ENCODE data around the gene FNDC8. TPM values are rescaled to one million over a fixed set of nuclear protein-coding genes. Genes with fewer than 3 reads are reported as not detected.
"Not testable (repeated sequence)": the region's sequence is repeated elsewhere in the genome, so short reads cannot be mapped to it uniquely, and the experiment has no call there.

FNDC8 gene
- total RNA-seq, 2 experiments from 2014 or later = not detected

GRCh38 chr17:35095741-35096140, 25.7 kb upstream of the FNDC8 start:
- Mint-ChIP-seq H3K27me3 (ENCODE audit: low read depth) (no peaks in the 10 kb centered on the region), H3K4me3 (no peak overlapping the region), H3K27ac (no peak overlapping the region), H3K4me1 (ENCODE audit: low read depth) (peaks cover 7% of the 10 kb centered on the region), H3K9me3 (ENCODE audit: insufficient read depth) (no peaks in the 10 kb centered on the region), H3K36me3 (ENCODE audit: low read depth) (peaks cover 26% of the 10 kb centered on the region)
- DNase-seq (no peak), ATAC-seq (no peak)
- ChIA-PET POLR2A (no interaction called here), CTCF (interaction anchor here (0.5 to 5.3 kb wide), 5 partner anchors 16 to 709 kb away, joined by 3 to 23 read pairs (median 3); partner anchors contain the start of gene RAD51D)

- Mint-ChIP-seq H3K36me3 (ENCODE audit: low read depth) (peaks cover 38% of the 10 kb centered on the region), H3K27ac (no peak overlapping the region), H3K9me3 (ENCODE audit: insufficient read depth) (no peaks in the 10 kb centered on the region), H3K27me3 (ENCODE audit: low read depth) (no peaks in the 10 kb centered on the region), H3K4me1 (ENCODE audit: low read depth) (peaks cover 5% of the 10 kb centered on the region), H3K4me3 (no peak overlapping the region)
- no peak for DNase-seq
- ATAC-seq = no peak
- ChIA-PET CTCF (interaction anchor here (0.7 to 1.5 kb wide), 3 partner anchors 8 to 99 kb away, joined by 3 to 5 read pairs (median 3); no protein-coding TSS in a partner anchor), POLR2A (interaction anchor here (1.1 kb wide), 1 partner anchor 108 kb away, joined by 3 read pairs; no protein-coding TSS in a partner anchor)
Observed at GRCh38 chr17:35097776-35098175, 23.6 kb upstream of the FNDC8 start.

GRCh38 chr17:35099908-35100307, 21.5 kb upstream of the FNDC8 start:
- ATAC-seq (no peak), DNase-seq (no peak)
- H3K27me3 Mint-ChIP-seq (ENCODE audit: low read depth) = no peaks in the 10 kb centered on the region
- no peaks in the 10 kb centered on the region for H3K9me3 Mint-ChIP-seq (ENCODE audit: insufficient read depth)
- H3K4me3 Mint-ChIP-seq = no peak overlapping the region
- ChIA-PET CTCF (no interaction called here), POLR2A (no interaction called here)
- H3K4me1 Mint-ChIP-seq (ENCODE audit: low read depth) = peaks cover 5% of the 10 kb centered on the region
- no peak overlapping the region for H3K27ac Mint-ChIP-seq
- H3K36me3 Mint-ChIP-seq (ENCODE audit: low read depth) = peaks cover 39% of the 10 kb centered on the region

GRCh38 chr17:35101036-35101435, 20.4 kb upstream of the FNDC8 start:
- Mint-ChIP-seq H3K9me3 (ENCODE audit: insufficient read depth) (no peaks in the 10 kb centered on the region), H3K4me3 (no peak overlapping the region), H3K36me3 (ENCODE audit: low read depth) (peaks cover 49% of the 10 kb centered on the region), H3K27me3 (ENCODE audit: low read depth) (no peaks in the 10 kb centered on the region), H3K4me1 (ENCODE audit: low read depth) (peaks cover 5% of the 10 kb centered on the region), H3K27ac (no peak overlapping the region)
- DNase-seq (no peak), ATAC-seq (no peak)
- CTCF ChIA-PET = interaction anchor here (1.2 to 3.4 kb wide), 2 partner anchors 11 to 18 kb away, joined by 3 to 19 read pairs; partner anchors contain the start of gene RAD51D
- POLR2A ChIA-PET = no interaction called here

- DNase-seq (no peak), ATAC-seq (no peak)
- H3K27ac Mint-ChIP-seq = no peak overlapping the region
- CTCF ChIA-PET = interaction anchor here (1.9 to 3.4 kb wide), 2 partner anchors 12 to 17 kb away, joined by 11 to 19 read pairs; partner anchors contain the start of gene RAD51D
- H3K27me3 Mint-ChIP-seq (ENCODE audit: low read depth) = no peaks in the 10 kb centered on the region
- peaks cover 53% of the 10 kb centered on the region for H3K36me3 Mint-ChIP-seq (ENCODE audit: low read depth)
- H3K4me1 Mint-ChIP-seq (ENCODE audit: low read depth) = no peaks in the 10 kb centered on the region
- no peaks in the 10 kb centered on the region for H3K9me3 Mint-ChIP-seq (ENCODE audit: insufficient read depth)
- no peak overlapping the region for H3K4me3 Mint-ChIP-seq
- POLR2A ChIA-PET = no interaction called here
Observed at GRCh38 chr17:35101725-35102124, 19.7 kb upstream of the FNDC8 start.

GRCh38 chr17:35103271-35103670, 18.1 kb upstream of the FNDC8 start:
- DNase-seq (no peak), ATAC-seq (no peak)
- no peaks in the 10 kb centered on the region for H3K27me3 Mint-ChIP-seq (ENCODE audit: low read depth)
- H3K27ac Mint-ChIP-seq = no peak overlapping the region
- POLR2A ChIA-PET = interaction anchor here (0.7 kb wide), 1 partner anchor 113 kb away, joined by 3 read pairs; no protein-coding TSS in a partner anchor
- H3K9me3 Mint-ChIP-seq (ENCODE audit: insufficient read depth) = no peaks in the 10 kb centered on the region
- no peak overlapping the region for H3K4me3 Mint-ChIP-seq
- CTCF ChIA-PET = interaction anchor here (1.4 to 3.4 kb wide), 3 partner anchors 12 to 15 kb away, joined by 4 to 19 read pairs (median 11); partner anchors contain the start of gene RAD51D
- peaks cover 53% of the 10 kb centered on the region for H3K36me3 Mint-ChIP-seq (ENCODE audit: low read depth)
- no peaks in the 10 kb centered on the region for H3K4me1 Mint-ChIP-seq (ENCODE audit: low read depth)

GRCh38 chr17:35104844-35105450, 16.5 kb upstream of the FNDC8 start:
- H3K27me3 Mint-ChIP-seq (ENCODE audit: low read depth) = no peaks in the 10 kb centered on the region
- ATAC-seq = no peak
- DNase-seq = no peak
- no peaks in the 10 kb centered on the region for H3K9me3 Mint-ChIP-seq (ENCODE audit: insufficient read depth)
- H3K4me1 Mint-ChIP-seq (ENCODE audit: low read depth) = no peaks in the 10 kb centered on the region
- CTCF ChIA-PET = interaction anchor here (2.2 kb wide), 1 partner anchor 14 kb away, joined by 12 read pairs; the partner anchor contains the start of gene RAD51D
- POLR2A ChIA-PET = no interaction called here
- peaks cover 44% of the 10 kb centered on the region for H3K36me3 Mint-ChIP-seq (ENCODE audit: low read depth)
- no peak overlapping the region for H3K4me3 Mint-ChIP-seq
- H3K27ac Mint-ChIP-seq = no peak overlapping the region

GRCh38 chr17:35110791-35111190, 10.6 kb upstream of the FNDC8 start:
- CTCF ChIA-PET = interaction anchor here (1.1 to 1.5 kb wide), 2 partner anchors 8 to 21 kb away, joined by 3 to 4 read pairs; no protein-coding TSS in a partner anchor
- not testable (repeated sequence) for H3K27me3 Mint-ChIP-seq (ENCODE audit: low read depth); DNase-seq; H3K4me1 Mint-ChIP-seq (ENCODE audit: low read depth); H3K27ac Mint-ChIP-seq; H3K9me3 Mint-ChIP-seq (ENCODE audit: insufficient read depth); ATAC-seq; H3K4me3 Mint-ChIP-seq
- peaks cover 42% of the 10 kb centered on the region for H3K36me3 Mint-ChIP-seq (ENCODE audit: low read depth)
- POLR2A ChIA-PET = interaction anchor here (0.7 kb wide), 1 partner anchor 225 kb away, joined by 3 read pairs; no protein-coding TSS in a partner anchor

- H3K27me3 Mint-ChIP-seq (ENCODE audit: low read depth) = no peaks in the 10 kb centered on the region
- H3K9me3 Mint-ChIP-seq (ENCODE audit: insufficient read depth) = no peaks in the 10 kb centered on the region
- H3K27ac Mint-ChIP-seq = no peak overlapping the region
- ChIA-PET POLR2A (no interaction called here), CTCF (interaction anchor here (1.2 to 3.5 kb wide), 4 partner anchors 14 to 122 kb away, joined by 3 to 26 read pairs (median 11); no protein-coding TSS in a partner anchor)
- H3K36me3 Mint-ChIP-seq (ENCODE audit: low read depth) = peaks cover 34% of the 10 kb centered on the region
- DNase-seq = no peak
- peaks cover 30% of the 10 kb centered on the region for H3K4me1 Mint-ChIP-seq (ENCODE audit: low read depth)
- ATAC-seq = no peak
- no peak overlapping the region for H3K4me3 Mint-ChIP-seq
Observed at GRCh38 chr17:35116845-35117244, 4.6 kb upstream of the FNDC8 start.

- H3K9me3 Mint-ChIP-seq (ENCODE audit: insufficient read depth) = no peaks in the 10 kb centered on the region
- ChIA-PET CTCF (interaction anchor here (0.6 to 5.1 kb wide), 18 partner anchors 10 to 576 kb away, joined by 3 to 118 read pairs (median 10); partner anchors contain the start of gene LIG3), POLR2A (interaction anchor here (1.1 to 2.1 kb wide), 3 partner anchors 8 to 127 kb away, joined by 3 to 7 read pairs (median 6); no protein-coding TSS in a partner anchor)
- H3K4me1 Mint-ChIP-seq (ENCODE audit: low read depth) = peaks cover 29% of the 10 kb centered on the region
- no peaks in the 10 kb centered on the region for H3K27me3 Mint-ChIP-seq (ENCODE audit: low read depth)
- no peak for ATAC-seq
- H3K36me3 Mint-ChIP-seq (ENCODE audit: low read depth) = peaks cover 26% of the 10 kb centered on the region
- DNase-seq = peak; percentile 59
- H3K27ac Mint-ChIP-seq = peak overlapping the region; percentile 40
- peak overlapping the region; percentile 91 for H3K4me3 Mint-ChIP-seq
Observed at GRCh38 chr17:35117984-35118383, 3.4 kb upstream of the FNDC8 start.

- DNase-seq (peak; percentile 85), ATAC-seq (peak; percentile 92)
- peaks cover 29% of the 10 kb centered on the region for H3K4me1 Mint-ChIP-seq (ENCODE audit: low read depth)
- ChIA-PET POLR2A (interaction anchor here (0.6 to 2.2 kb wide), 18 partner anchors 19 to 1433 kb away, joined by 3 to 7 read pairs (median 4); partner anchors contain the start of genes CCT6B, RFFL, SLFN11 and SLFN5), CTCF (interaction anchor here (0.6 to 5.1 kb wide), 55 partner anchors 9 to 701 kb away, joined by 3 to 118 read pairs (median 5); partner anchors contain the start of genes LIG3, PEX12 and RFFL)
- no peaks in the 10 kb centered on the region for H3K27me3 Mint-ChIP-seq (ENCODE audit: low read depth)
- H3K4me3 Mint-ChIP-seq = peak within 1 kb of the TSS; percentile 91
- H3K9me3 Mint-ChIP-seq (ENCODE audit: insufficient read depth) = no peaks in the 10 kb centered on the region
- peaks cover 21% of the 10 kb centered on the region for H3K36me3 Mint-ChIP-seq (ENCODE audit: low read depth)
- H3K27ac Mint-ChIP-seq = peak within 1 kb of the TSS; percentile 95
Observed at GRCh38 chr17:35119370-35120165, 1.8 kb upstream of the FNDC8 start, which contains the start of gene RAD51D. RAD51D (minus strand) TSS chr17:35119860; CDS start chr17:35119613, 247 bp downstream.
